ENCODE data around the gene RGS11. TPM values are rescaled to one million over a fixed set of nuclear protein-coding genes. Genes with fewer than 3 reads are reported as not detected.

RGS11 gene
- total RNA-seq, 1 donor from 2014 or later = 15.4 TPM

GRCh38 chr16:283033-283805 is 7.5 kb upstream of the RGS11 start, which contains the start of gene PDIA2:
Gene PDIA2, plus strand, starts transcription at chr16:283164. Its CDS starts 6 bp downstream, at chr16:283170.
- ATAC-seq (no peak), DNase-seq (ENCODE audit: missing footprints) (no peak)
- intact Hi-C loops (cut with DNase I) = no loop called here

- ATAC-seq = no peak
- intact Hi-C loops (cut with DNase I) = no loop called here
- no peak for DNase-seq (ENCODE audit: missing footprints)
Measured at GRCh38 chr16:282491-282890, 6.7 kb upstream of the RGS11 start.

GRCh38 chr16:281660-282255 is 6.0 kb upstream of the RGS11 start:
- DNase-seq (ENCODE audit: missing footprints) (no peak), ATAC-seq (no peak)
- intact Hi-C loops (cut with DNase I) = no loop called here

GRCh38 chr16:280991-281659 is 5.4 kb upstream of the RGS11 start:
- DNase-seq (ENCODE audit: missing footprints) (no peak), ATAC-seq (no peak)
- intact Hi-C loops (cut with DNase I) = no loop called here

GRCh38 chr16:280552-280951 is 4.8 kb upstream of the RGS11 start, which contains the start of gene ARHGDIG:
Gene ARHGDIG, plus strand, starts transcription at chr16:280591. Its CDS starts 90 bp downstream, at chr16:280681.
- DNase-seq (ENCODE audit: missing footprints) (no peak), ATAC-seq (no peak)
- intact Hi-C loops (cut with DNase I) = no loop called here

- DNase-seq (ENCODE audit: missing footprints) = no peak
- ATAC-seq = no peak
- intact Hi-C loops (cut with DNase I) = no loop called here
Measured at GRCh38 chr16:280005-280460, 4.3 kb upstream of the RGS11 start.

- intact Hi-C loops (cut with DNase I) = no loop called here
- DNase-seq (ENCODE audit: missing footprints) (no peak), ATAC-seq (no peak)
Measured at GRCh38 chr16:279531-279930, 3.8 kb upstream of the RGS11 start.

- DNase-seq (ENCODE audit: missing footprints) = no peak
- ATAC-seq = no peak
- intact Hi-C loops (cut with DNase I) = no loop called here
Measured at GRCh38 chr16:278863-279366, 3.2 kb upstream of the RGS11 start.

GRCh38 chr16:276426-277077 is 808 bp upstream of the RGS11 start:
- intact Hi-C loops (cut with DNase I) = no loop called here
- ATAC-seq = peak; percentile 11
- DNase-seq (ENCODE audit: missing footprints) = no peak

GRCh38 chr16:275041-275641 is 603 bp downstream of the RGS11 start:
- intact Hi-C loops (cut with DNase I) = no loop called here
- DNase-seq (ENCODE audit: missing footprints) = no peak
- ATAC-seq = peak; percentile 4

GRCh38 chr16:273547-274421 is 2.0 kb downstream of the RGS11 start:
- ATAC-seq = no peak

GRCh38 chr16:272633-273546 is 2.9 kb downstream of the RGS11 start:
- ATAC-seq = no peak
- no peak for DNase-seq (ENCODE audit: missing footprints)
- intact Hi-C loops (cut with DNase I) = no loop called here

More at GRCh38 chr16:273547-274421, 2.0 kb downstream of the RGS11 start:
- intact Hi-C loops (cut with DNase I) = no loop called here
- DNase-seq (ENCODE audit: missing footprints) = no peak

- intact Hi-C loops (cut with DNase I) = no loop called here
- ATAC-seq (no peak), DNase-seq (ENCODE audit: missing footprints) (peak; percentile 57)
Measured at GRCh38 chr16:270381-271255, 5.1 kb downstream of the RGS11 start.

- intact Hi-C loops (cut with DNase I) = no loop called here
- no peak for ATAC-seq
- DNase-seq (ENCODE audit: missing footprints) = peak; percentile 51
Measured at GRCh38 chr16:269061-269796, 6.5 kb downstream of the RGS11 start.
